Muscle layer of colon (tissue), 2 donors: ENCODE data around the gene EPB41L2.

Source experiments
- H3K27ac ChIP-seq: one replicate; pipeline ENCODE4 v1.7.0; 2013; ENCODE audit warnings: low read depth, mild to moderate bottlenecking, low read length, moderate library complexity
- H3K27me3 ChIP-seq, 2 donors: one replicate each; pipeline ENCODE4 v1.7.0; 2013; ENCODE audit warnings: low read length in 2 of 2, mild to moderate bottlenecking in 2 of 2; ENCODE audit not compliant: insufficient read depth in 2 of 2, control insufficient read depth in 1 of 2
- H3K36me3 ChIP-seq: one replicate; pipeline ENCODE4 v1.7.0; 2013; ENCODE audit warnings: mild to moderate bottlenecking, low read length; ENCODE audit not compliant: insufficient read depth
- H3K4me1 ChIP-seq: one replicate; pipeline ENCODE4 v1.7.0; 2013; ENCODE audit warnings: mild to moderate bottlenecking, low read length; ENCODE audit not compliant: insufficient read depth
- H3K4me3 ChIP-seq, 2 donors: one replicate each; pipeline ENCODE4 v1.7.0; 2013; ENCODE audit warnings: low read length in 2 of 2, low read depth in 1 of 2, mild to moderate bottlenecking in 1 of 2, moderate library complexity in 1 of 2
- H3K9ac ChIP-seq: one replicate; pipeline ENCODE4 v1.7.0; 2013; ENCODE audit warnings: low read length
- H3K9me3 ChIP-seq: one replicate; pipeline ENCODE4 v1.7.0; 2013; ENCODE audit warnings: mild to moderate bottlenecking, low read length
- donor health status: abdominal sarcoma.
- donor health status: Adenocarcinoma of cecum.

Gene EPB41L2

GRCh38 chr6:131061041-131061750, 1.8 kb downstream of the EPB41L2 start:
- no peak overlapping the region for H3K9ac ChIP-seq

GRCh38 chr6:131060311-131060710, 2.7 kb downstream of the EPB41L2 start:
- Histone ChIP-seq H3K9ac (no peak overlapping the region), H3K4me3 (no peak overlapping the region), H3K27me3 (no peaks in the 10 kb centered on the region), H3K27ac (no peak overlapping the region), H3K9me3 (peaks cover 6% of the 10 kb centered on the region), H3K4me1 (peaks cover 5% of the 10 kb centered on the region), H3K36me3 (no peaks in the 10 kb centered on the region)

More at GRCh38 chr6:131061041-131061750, 1.8 kb downstream of the EPB41L2 start:
- Histone ChIP-seq H3K27me3 (no peaks in the 10 kb centered on the region), H3K36me3 (no peaks in the 10 kb centered on the region), H3K4me3 (peak overlapping the region; percentile 0 to 56), H3K9me3 (no peaks in the 10 kb centered on the region), H3K4me1 (peaks cover 5% of the 10 kb centered on the region), H3K27ac (no peak overlapping the region)

GRCh38 chr6:131059486-131059885, 3.6 kb downstream of the EPB41L2 start:
- no peaks in the 10 kb centered on the region for H3K36me3 ChIP-seq
- peaks cover 5% of the 10 kb centered on the region for H3K4me1 ChIP-seq
- H3K27ac ChIP-seq, result no peak overlapping the region
- no peak overlapping the region for H3K9ac ChIP-seq
- H3K4me3 ChIP-seq, result no peak overlapping the region
- H3K27me3 ChIP-seq, result no peaks in the 10 kb centered on the region
- H3K9me3 ChIP-seq, result peaks cover 6% of the 10 kb centered on the region

- no peak overlapping the region for H3K27ac ChIP-seq
- no peaks in the 10 kb centered on the region for H3K27me3 ChIP-seq
- H3K9me3 ChIP-seq, result peaks cover 6% of the 10 kb centered on the region
- H3K4me3 ChIP-seq, result no peak overlapping the region
- no peaks in the 10 kb centered on the region for H3K36me3 ChIP-seq
- no peak overlapping the region for H3K9ac ChIP-seq
- H3K4me1 ChIP-seq, result no peaks in the 10 kb centered on the region
Measured at GRCh38 chr6:131058236-131058635, 4.8 kb downstream of the EPB41L2 start.

DNA sequence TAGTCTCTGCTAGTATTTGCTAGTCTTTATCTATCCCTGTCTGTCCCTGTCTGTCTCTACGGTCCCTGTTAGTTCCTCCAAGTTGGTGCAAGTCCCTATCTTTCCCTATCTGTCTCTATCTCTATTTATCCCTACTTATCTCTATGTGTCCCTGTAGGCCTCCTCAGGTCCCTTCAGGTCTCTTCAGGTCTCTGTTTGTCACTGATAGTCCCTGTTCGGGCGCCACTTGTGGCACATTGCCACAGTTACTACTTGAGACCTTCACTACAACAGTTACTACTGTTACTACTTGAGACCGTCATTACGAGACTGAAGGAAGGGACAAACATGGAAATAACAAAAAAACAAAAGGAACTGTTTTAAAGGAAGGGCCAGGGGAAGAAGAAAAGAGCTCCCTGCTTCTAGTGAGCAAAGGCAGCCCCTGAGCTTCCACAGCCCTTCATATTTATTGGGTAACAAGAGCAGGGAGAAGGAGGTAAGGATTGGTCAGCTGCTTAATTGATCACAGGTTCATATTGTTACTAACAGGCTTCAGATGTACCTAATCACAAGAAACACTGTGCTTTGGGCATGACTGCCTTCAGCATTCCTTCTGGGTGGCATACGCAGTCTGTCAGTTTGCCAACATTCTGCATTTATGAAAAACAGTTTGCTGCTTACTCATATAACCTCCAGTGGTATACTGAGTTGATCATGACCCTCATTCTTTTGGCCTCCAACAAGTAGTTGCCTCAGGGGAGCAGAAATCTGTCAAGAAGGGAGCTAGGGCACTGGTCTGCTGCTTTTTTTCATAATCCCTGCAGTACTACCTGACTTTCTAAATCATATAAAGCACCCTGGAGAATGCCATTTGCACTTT, 8.4 kb downstream of the EPB41L2 start:
- H3K27ac ChIP-seq, result no peak overlapping the region
- no peaks in the 10 kb centered on the region for H3K36me3 ChIP-seq
- no peaks in the 10 kb centered on the region for H3K27me3 ChIP-seq
- H3K4me1 ChIP-seq, result peaks cover 9% of the 10 kb centered on the region
- peaks cover 6% of the 10 kb centered on the region for H3K9me3 ChIP-seq
- peak overlapping the region in 1 of 2 donors; percentile 23 for H3K4me3 ChIP-seq
- H3K9ac ChIP-seq, result no peak overlapping the region

DNA sequence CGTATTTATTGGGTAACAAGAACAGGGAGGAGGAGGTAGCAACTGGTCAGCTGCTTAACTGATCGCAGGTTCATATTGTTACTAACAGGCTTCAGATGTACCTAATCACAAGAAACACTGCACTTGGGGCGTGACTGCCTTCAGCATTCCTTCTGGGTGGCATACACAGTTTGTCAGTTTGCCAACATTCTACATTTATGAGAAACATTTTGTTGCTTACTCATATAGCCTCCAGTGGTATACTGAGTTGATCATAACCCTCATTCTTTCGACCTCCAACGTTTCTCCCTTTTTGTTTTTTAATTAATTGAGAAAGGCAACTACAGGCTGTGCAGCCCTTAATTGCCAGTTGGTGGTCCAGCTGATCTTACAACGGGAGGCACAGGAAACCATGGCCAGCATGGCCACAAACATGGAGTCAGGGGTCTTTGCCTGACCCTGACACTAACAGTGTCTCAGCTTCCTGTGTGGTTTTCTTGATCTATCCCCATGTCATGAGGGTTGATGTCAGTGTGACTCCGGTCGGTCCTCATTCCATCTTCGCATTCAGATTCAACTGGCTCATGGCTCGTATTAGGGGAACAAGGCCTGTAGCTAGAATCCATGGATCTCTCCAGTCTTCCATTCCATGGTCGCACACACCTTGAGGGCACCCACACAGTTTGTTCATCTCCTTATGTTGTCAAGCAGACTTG, 9.4 kb downstream of the EPB41L2 start:
- peaks cover 13% of the 10 kb centered on the region for H3K4me1 ChIP-seq
- H3K9ac ChIP-seq, result no peak overlapping the region
- no peaks in the 10 kb centered on the region for H3K27me3 ChIP-seq
- H3K36me3 ChIP-seq, result no peaks in the 10 kb centered on the region
- H3K4me3 ChIP-seq, result no peak overlapping the region
- H3K27ac ChIP-seq, result no peak overlapping the region
- H3K9me3 ChIP-seq, result peaks cover 6% of the 10 kb centered on the region

GRCh38 chr6:131052181-131052580, 10.9 kb downstream of the EPB41L2 start:
- Histone ChIP-seq H3K27ac (no peak overlapping the region), H3K9ac (no peak overlapping the region), H3K4me3 (no peak overlapping the region), H3K36me3 (no peaks in the 10 kb centered on the region), H3K27me3 (no peaks in the 10 kb centered on the region), H3K4me1 (peaks cover 13% of the 10 kb centered on the region), H3K9me3 (peaks cover 6% of the 10 kb centered on the region)

DNA sequence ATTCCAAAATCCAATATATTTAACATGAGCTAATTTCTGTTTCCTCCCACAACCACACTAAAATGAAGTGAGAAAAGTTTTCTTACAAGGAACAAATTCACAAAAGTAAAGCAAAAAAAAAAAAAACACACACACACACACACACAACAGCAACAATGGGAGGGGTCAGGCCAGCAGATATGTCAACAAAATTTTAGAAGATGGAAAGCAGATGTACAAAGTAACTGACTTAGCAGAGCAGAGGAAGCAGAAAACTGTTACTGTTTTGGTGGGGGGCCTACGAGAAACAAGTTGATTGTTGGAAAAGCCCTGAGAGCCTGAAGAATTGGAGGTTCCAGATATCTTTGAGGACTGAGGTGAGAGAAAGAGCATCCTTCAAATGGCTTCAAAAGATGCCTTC, 11.7 kb downstream of the EPB41L2 start:
- Histone ChIP-seq H3K9me3 (peaks cover 6% of the 10 kb centered on the region), H3K9ac (no peak overlapping the region), H3K4me3 (no peak overlapping the region), H3K27ac (no peak overlapping the region), H3K27me3 (no peaks in the 10 kb centered on the region), H3K4me1 (peaks cover 13% of the 10 kb centered on the region), H3K36me3 (no peaks in the 10 kb centered on the region)

DNA sequence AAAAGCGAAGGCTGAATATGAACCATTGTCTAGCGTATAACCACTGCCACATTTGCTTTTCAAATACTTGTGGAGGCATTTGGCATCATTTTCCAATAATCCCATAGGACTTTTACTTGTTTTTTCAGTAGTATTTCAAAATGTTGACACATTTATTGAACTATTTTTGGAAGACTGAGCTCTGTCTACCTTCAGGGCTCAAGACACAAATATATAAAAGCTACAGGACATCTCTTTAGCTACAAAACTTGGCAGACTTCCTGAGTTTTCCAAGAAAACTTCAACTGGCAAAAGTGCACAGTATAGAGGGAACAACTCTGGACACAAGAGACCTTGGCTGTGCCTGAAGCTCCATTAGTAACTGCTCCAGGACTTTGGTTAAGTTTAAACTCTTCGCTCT, 13.4 kb downstream of the EPB41L2 start:
- no peaks in the 10 kb centered on the region for H3K36me3 ChIP-seq
- no peaks in the 10 kb centered on the region for H3K27me3 ChIP-seq
- H3K9ac ChIP-seq, result no peak overlapping the region
- H3K4me3 ChIP-seq, result no peak overlapping the region
- H3K4me1 ChIP-seq, result peaks cover 13% of the 10 kb centered on the region
- no peaks in the 10 kb centered on the region for H3K9me3 ChIP-seq
- no peak overlapping the region for H3K27ac ChIP-seq

DNA sequence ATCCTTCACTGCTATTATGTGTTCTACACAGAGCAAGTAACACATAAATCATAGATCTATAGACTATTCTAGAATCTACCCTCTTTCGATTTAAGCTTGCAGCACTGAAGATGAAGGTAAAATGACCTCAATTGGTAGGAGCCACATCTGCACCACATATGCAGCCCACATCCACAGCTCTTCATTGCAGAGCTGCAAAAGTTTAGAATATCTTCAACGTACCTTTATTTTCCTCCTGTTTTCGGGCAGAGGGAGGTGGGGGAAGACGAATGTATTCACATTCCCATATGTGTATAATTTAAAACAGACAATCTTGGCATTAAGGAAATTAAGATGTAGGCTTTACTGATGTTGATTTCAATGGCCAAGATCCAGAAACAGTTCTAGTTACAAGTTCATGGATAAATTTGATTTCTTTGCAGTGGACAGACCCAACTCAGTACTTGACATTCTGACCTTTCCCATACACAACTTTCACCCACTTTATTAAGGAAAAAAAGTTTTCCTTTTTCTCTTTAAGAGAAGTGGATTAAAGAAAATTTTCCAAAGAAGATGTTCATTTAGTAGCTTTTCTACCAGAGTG, 14.0 kb downstream of the EPB41L2 start:
- Histone ChIP-seq H3K27me3 (no peaks in the 10 kb centered on the region), H3K9ac (no peak overlapping the region), H3K4me1 (peaks cover 13% of the 10 kb centered on the region), H3K36me3 (no peaks in the 10 kb centered on the region), H3K4me3 (no peak overlapping the region), H3K9me3 (no peaks in the 10 kb centered on the region), H3K27ac (no peak overlapping the region)

- Histone ChIP-seq H3K27me3 (no peaks in the 10 kb centered on the region), H3K36me3 (no peaks in the 10 kb centered on the region), H3K9me3 (no peaks in the 10 kb centered on the region), H3K4me3 (no peak overlapping the region), H3K27ac (no peak overlapping the region), H3K9ac (no peak overlapping the region), H3K4me1 (peaks cover 13% of the 10 kb centered on the region)
Measured at GRCh38 chr6:131048459-131048858, 14.6 kb downstream of the EPB41L2 start.
